ENCODE data around the gene PDPN. TPM values are rescaled to one million over a fixed set of nuclear protein-coding genes. Genes with fewer than 3 reads are reported as not detected.

PDPN gene
- total RNA-seq, 1 experiment from 2014 or later: not detected

- no peaks in the 10 kb centered on the region for H3K4me1 Mint-ChIP-seq (ENCODE audit: low read depth, unreplicated experiment)
- no peaks in the 10 kb centered on the region for H3K36me3 Mint-ChIP-seq (ENCODE audit: insufficient read depth, unreplicated experiment)
- no peaks in the 10 kb centered on the region for H3K9me3 Mint-ChIP-seq (ENCODE audit: low read depth, unreplicated experiment)
- no peak overlapping the region for H3K27ac Mint-ChIP-seq (ENCODE audit: unreplicated experiment)
- TF ChIP-seq, protein P1, sequence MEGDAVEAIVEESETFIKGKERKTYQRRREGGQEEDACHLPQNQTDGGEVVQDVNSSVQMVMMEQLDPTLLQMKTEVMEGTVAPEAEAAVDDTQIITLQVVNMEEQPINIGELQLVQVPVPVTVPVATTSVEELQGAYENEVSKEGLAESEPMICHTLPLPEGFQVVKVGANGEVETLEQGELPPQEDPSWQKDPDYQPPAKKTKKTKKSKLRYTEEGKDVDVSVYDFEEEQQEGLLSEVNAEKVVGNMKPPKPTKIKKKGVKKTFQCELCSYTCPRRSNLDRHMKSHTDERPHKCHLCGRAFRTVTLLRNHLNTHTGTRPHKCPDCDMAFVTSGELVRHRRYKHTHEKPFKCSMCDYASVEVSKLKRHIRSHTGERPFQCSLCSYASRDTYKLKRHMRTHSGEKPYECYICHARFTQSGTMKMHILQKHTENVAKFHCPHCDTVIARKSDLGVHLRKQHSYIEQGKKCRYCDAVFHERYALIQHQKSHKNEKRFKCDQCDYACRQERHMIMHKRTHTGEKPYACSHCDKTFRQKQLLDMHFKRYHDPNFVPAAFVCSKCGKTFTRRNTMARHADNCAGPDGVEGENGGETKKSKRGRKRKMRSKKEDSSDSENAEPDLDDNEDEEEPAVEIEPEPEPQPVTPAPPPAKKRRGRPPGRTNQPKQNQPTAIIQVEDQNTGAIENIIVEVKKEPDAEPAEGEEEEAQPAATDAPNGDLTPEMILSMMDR (IDR thresholded peaks at IDR 0.05; ENCODE audit: unreplicated experiment): no peak
- DNase-seq: no peak
- intact Hi-C loops (cut with micrococcal nuclease; ENCODE audit: unreplicated experiment): no loop called here
- no peak overlapping the region for H3K4me3 Mint-ChIP-seq (ENCODE audit: low read depth, unreplicated experiment)
- no TSS peak for BruUV-seq (replicated peaks)
- no peaks in the 10 kb centered on the region for H3K27me3 Mint-ChIP-seq (ENCODE audit: unreplicated experiment)
- CTCF ChIA-PET: no interaction called here
Measured at GRCh38 chr1:13666317-13666716, 82.7 kb downstream of the PDPN start.

Other genes starting within 250 kb of the PDPN start
- not detected in 2 replicates for gene PRAMEF14, start 236.7 kb upstream of the PDPN start, total RNA-seq (2022)
- not detected in 2 replicates for gene PRAMEF19, start 211.9 kb upstream of the PDPN start, total RNA-seq (2022)
- not detected in 2 replicates for gene PRAMEF17, start 194.2 kb upstream of the PDPN start, total RNA-seq (2022)
- not detected in 2 replicates for gene PRAMEF20, start 173.4 kb upstream of the PDPN start, total RNA-seq (2022)
- gene LRRC38, start 69.8 kb upstream of the PDPN start, total RNA-seq (2022): not detected in 2 replicates
- gene PRDM2, start 116.4 kb downstream of the PDPN start, total RNA-seq (2022): 26.9 and 29.9 TPM in 2 replicates

All from Calu3 (cell line).